Measurements from ENCODE around the gene ZNF341. TPM values are rescaled to one million over a fixed set of nuclear protein-coding genes. Genes with fewer than 3 reads are reported as not detected.

Gene ZNF341
- total RNA-seq, 2 experiments from 2014 or later = 2.1 to 2.7 TPM

DNA sequence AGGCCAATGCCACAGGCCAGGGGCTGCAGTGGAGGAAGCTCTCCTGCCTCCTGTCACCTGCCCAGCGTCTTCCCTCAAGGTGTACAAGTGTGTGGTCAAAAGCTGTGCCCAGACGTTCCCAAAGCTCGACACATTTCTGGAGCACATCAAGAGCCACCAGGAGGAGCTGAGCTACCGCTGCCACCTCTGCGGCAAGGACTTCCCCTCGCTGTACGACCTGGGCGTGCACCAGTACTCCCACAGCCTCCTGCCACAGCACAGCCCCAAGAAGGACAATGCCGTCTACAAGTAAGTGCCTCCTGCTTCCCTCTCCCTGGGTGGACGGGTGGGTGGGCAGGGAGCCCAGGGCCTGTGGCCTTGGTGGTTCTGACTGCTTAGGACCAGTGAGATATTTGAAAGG is 38.2 kb downstream of the ZNF341 start:
- TF ChIP-seq CTCF (IDR thresholded peaks at IDR 0.05) = no peak
- no peak overlapping the region for H3K27ac ChIP-seq (ENCODE audit: low read depth in 1 of 2, low read length in 2 of 2)
- DNase-seq = no peak
- H3K27ac Mint-ChIP-seq = no peak overlapping the region
- H3K9me3 Mint-ChIP-seq = no peaks in the 10 kb centered on the region
- H3K36me3 Mint-ChIP-seq (ENCODE audit: low read depth) = peaks cover 30% of the 10 kb centered on the region
- no peak for ATAC-seq (ENCODE audit: poor library complexity)
- H3K27me3 ChIP-seq (ENCODE audit: control insufficient read depth in 1 of 2, insufficient read depth in 2 of 2, low read length in 2 of 2) = no peaks in the 10 kb centered on the region
- H3K27me3 Mint-ChIP-seq = no peaks in the 10 kb centered on the region
- H3K4me1 ChIP-seq (ENCODE audit: insufficient read depth, low read length) = no peaks in the 10 kb centered on the region
- no peaks in the 10 kb centered on the region for H3K9me3 ChIP-seq (ENCODE audit: control insufficient read depth in 1 of 2, insufficient read depth in 1 of 2, low read length in 2 of 2)
- ChIA-PET CTCF (no interaction called here), POLR2A (no interaction called here)
- intact Hi-C loops (cut with DNase I, micrococcal nuclease) = no loop called here
- no peak overlapping the region for H3K4me3 Mint-ChIP-seq
- H3K4me3 ChIP-seq (ENCODE audit: low read length) = no peak overlapping the region
- H3K4me1 Mint-ChIP-seq (ENCODE audit: low read depth) = no peaks in the 10 kb centered on the region
- peaks cover 4% of the 10 kb centered on the region for H3K36me3 ChIP-seq (ENCODE audit: insufficient read depth, low read length)

DNA sequence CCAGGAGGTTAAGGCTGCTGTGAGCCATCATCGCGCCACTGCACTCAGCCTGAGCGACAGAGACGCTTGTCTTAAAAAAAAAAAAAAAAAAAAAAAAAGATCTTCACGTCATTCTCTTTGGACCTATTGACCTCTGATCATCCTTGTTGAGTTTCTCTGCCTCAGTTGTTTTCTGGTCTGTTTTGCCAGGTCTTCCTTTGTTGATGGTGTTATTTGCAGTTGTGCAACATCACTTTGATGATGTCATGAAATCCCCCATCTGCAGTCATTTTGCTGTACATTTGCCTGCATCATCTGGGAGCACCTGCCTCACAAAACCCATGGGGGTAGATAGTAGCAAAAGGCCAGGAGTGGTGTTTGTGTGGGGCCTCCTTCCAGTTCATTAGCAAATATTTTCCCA is 40.1 kb downstream of the ZNF341 start:
- ATAC-seq (ENCODE audit: poor library complexity) (no peak), DNase-seq (no peak)
- Mint-ChIP-seq H3K9me3 (no peaks in the 10 kb centered on the region), H3K4me1 (ENCODE audit: low read depth) (no peaks in the 10 kb centered on the region), H3K4me3 (no peak overlapping the region), H3K27ac (no peak overlapping the region), H3K36me3 (ENCODE audit: low read depth) (peaks cover 25% of the 10 kb centered on the region), H3K27me3 (no peaks in the 10 kb centered on the region)
- H3K27me3 ChIP-seq (ENCODE audit: control insufficient read depth in 1 of 2, insufficient read depth in 2 of 2, low read length in 2 of 2) = no peaks in the 10 kb centered on the region
- H3K4me3 ChIP-seq (ENCODE audit: low read length) = no peak overlapping the region
- no peak for TF ChIP-seq CTCF (IDR thresholded peaks at IDR 0.05)
- no peak overlapping the region for H3K27ac ChIP-seq (ENCODE audit: low read depth in 1 of 2, low read length in 2 of 2)
- ChIA-PET CTCF (no interaction called here), POLR2A (no interaction called here)
- peaks cover 4% of the 10 kb centered on the region for H3K36me3 ChIP-seq (ENCODE audit: insufficient read depth, low read length)
- intact Hi-C loops (cut with DNase I, micrococcal nuclease) = no loop called here
- no peaks in the 10 kb centered on the region for H3K9me3 ChIP-seq (ENCODE audit: control insufficient read depth in 1 of 2, insufficient read depth in 1 of 2, low read length in 2 of 2)
- H3K4me1 ChIP-seq (ENCODE audit: insufficient read depth, low read length) = no peaks in the 10 kb centered on the region

GRCh38 chr20:33772439-33772838 is 40.6 kb downstream of the ZNF341 start:
- Mint-ChIP-seq H3K36me3 (ENCODE audit: low read depth) (peaks cover 25% of the 10 kb centered on the region), H3K27me3 (no peaks in the 10 kb centered on the region), H3K4me3 (no peak overlapping the region), H3K27ac (no peak overlapping the region), H3K4me1 (ENCODE audit: low read depth) (no peaks in the 10 kb centered on the region), H3K9me3 (no peaks in the 10 kb centered on the region)
- H3K27me3 ChIP-seq (ENCODE audit: control insufficient read depth in 1 of 2, insufficient read depth in 2 of 2, low read length in 2 of 2) = no peaks in the 10 kb centered on the region
- POLR2A ChIA-PET = no interaction called here
- H3K4me3 ChIP-seq (ENCODE audit: low read length) = no peak overlapping the region
- TF ChIP-seq CTCF (IDR thresholded peaks at IDR 0.05) = no peak
- CTCF ChIA-PET = no interaction called here
- H3K9me3 ChIP-seq (ENCODE audit: control insufficient read depth in 1 of 2, insufficient read depth in 1 of 2, low read length in 2 of 2) = no peaks in the 10 kb centered on the region
- ATAC-seq (ENCODE audit: poor library complexity) (no peak), DNase-seq (no peak)
- no peak overlapping the region for H3K27ac ChIP-seq (ENCODE audit: low read depth in 1 of 2, low read length in 2 of 2)
- H3K4me1 ChIP-seq (ENCODE audit: insufficient read depth, low read length) = no peaks in the 10 kb centered on the region
- H3K36me3 ChIP-seq (ENCODE audit: insufficient read depth, low read length) = peaks cover 4% of the 10 kb centered on the region
- intact Hi-C loops (cut with DNase I, micrococcal nuclease) = no loop called here
